Kasumi-1 (cell line): ENCODE results near the gene P4HA1.

Source experiments
- DNase-seq, 2 experiments: peaks; one replicate each; lab custom pipeline; 2025; lab: John Stamatoyannopoulos, UW

P4HA1 gene

GRCh38 chr10:72981028-72981881 is 115.4 kb downstream of the P4HA1 start:
- DNase-seq, result no peak

DNA sequence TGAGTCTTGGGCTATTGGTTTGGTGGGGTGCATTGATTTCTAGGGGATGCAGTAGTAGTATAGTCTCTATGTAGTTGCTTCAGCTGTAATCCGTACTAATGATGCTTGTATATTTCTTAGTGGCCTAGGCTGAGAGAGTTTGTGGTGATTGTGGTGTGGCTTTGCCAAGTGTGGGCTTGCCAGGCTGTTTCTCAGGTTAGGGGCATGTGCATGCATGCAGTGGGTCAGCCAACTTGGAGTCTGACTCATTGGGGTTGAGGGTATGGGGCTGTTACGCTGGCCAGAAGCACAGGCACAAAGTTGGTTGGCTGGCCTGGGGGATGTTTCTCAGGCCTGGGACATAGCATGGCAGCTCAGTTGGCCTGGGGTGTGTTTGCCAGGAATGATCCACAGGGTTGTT is 116.3 kb downstream of the P4HA1 start:
- DNase-seq, result no peak

DNA sequence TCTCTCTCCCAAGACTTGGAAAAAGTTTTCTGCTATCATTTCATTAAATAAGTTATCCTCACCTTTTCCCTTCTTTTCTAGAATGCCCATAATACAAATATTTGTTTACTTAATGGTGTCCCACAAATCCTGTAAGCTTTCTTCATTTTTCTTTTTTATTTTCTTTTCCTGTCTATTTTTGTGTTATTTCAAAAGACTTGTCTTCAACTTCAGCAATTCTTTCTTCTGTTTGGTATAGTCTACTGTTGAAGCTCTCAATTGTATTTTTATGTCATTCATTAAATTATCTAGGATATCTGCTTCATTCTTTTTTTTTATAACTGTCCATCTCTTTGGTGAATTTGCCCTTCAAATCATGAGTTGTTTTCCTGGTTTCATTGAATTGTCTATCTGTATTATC is 117.0 kb downstream of the P4HA1 start:
- no peak for DNase-seq

DNA sequence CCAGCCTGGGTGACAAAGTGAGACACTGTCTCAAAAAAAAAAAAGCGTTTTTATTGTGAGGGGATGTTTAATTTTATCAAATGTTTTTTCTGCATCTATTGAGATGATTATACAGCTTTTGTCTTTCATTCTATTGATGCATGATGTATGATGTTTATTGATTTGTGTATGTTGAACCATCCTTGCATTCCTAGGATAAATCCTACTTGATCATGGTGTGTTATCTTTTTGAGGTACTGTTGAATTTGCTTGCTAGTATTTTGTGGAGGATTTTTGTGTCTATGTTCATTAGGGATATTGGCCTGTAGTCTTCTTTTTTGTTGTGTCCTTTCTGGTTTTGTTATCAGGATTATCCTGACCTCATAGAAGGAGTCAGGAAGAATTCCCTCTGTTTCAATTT is 119.8 kb downstream of the P4HA1 start:
- DNase-seq, result no peak
